K562 (cell line): ENCODE data around the gene WDR31. TPM values are rescaled to one million over a fixed set of nuclear protein-coding genes. Genes with fewer than 3 reads are reported as not detected.
A peak's percentile ranks its signal among the peaks of the same experiment; 100 is the strongest.

Experiments
- BCOR ChIP-seq: fragments of 450-650 bp; IDR thresholded peaks from 2 replicates; pipeline ENCODE4 v1.6.1; 2016
- DIDO1 ChIP-seq: fragments of 450-650 bp; IDR thresholded peaks from 2 replicates; pipeline ENCODE4 v1.6.1; 2016; ENCODE audit warnings: low read depth, missing biosample characterization, missing genetic modification characterization
- JUND ChIP-seq, 2 experiments: IDR thresholded peaks; 2 replicates in 1 of 2; 3 replicates in 1 of 2; pipeline ENCODE4 v1.6.1; 2011; ENCODE audit warnings: borderline replicate concordance in 2 of 2, low read depth in 2 of 2, low read length in 2 of 2, improper control_type of control experiment in 1 of 2, missing biosample characterization in 1 of 2, missing genetic modification characterization in 1 of 2, missing genetic modification reagents in 1 of 2
- KLF1 ChIP-seq: fragments of 450-650 bp; IDR thresholded peaks from 2 replicates; pipeline ENCODE4 v1.6.1; 2016; ENCODE audit warnings: missing genetic modification characterization, missing compliant biosample characterization
- LARP7 ChIP-seq: fragments of 450-650 bp; IDR thresholded peaks from 2 replicates; pipeline ENCODE4 v1.6.1; 2016
- PHB2 ChIP-seq: fragments of 450-650 bp; IDR thresholded peaks from 2 replicates; pipeline ENCODE4 v1.6.1; 2017; ENCODE audit warnings: low read depth
- PHF8 ChIP-seq: fragments of 200-600 bp; sonication (generic); IDR thresholded peaks from 2 replicates; pipeline ENCODE4 v1.6.1; 2012; ENCODE audit warnings: mixed run types, mild to moderate bottlenecking, inconsistent platforms, low read length, moderate library complexity, borderline replicate concordance
- RUNX1 ChIP-seq: sonication (generic); IDR thresholded peaks from 2 replicates; pipeline ENCODE4 v1.6.1; 2016; ENCODE audit warnings: antibody characterized with exemption, low read depth
- TAF7 ChIP-seq: fragments of 450-650 bp; IDR thresholded peaks from 2 replicates; pipeline ENCODE4 v1.6.1; 2016; ENCODE audit warnings: missing genetic modification characterization, missing compliant biosample characterization
- WHSC1 ChIP-seq: IDR thresholded peaks from one replicate; pipeline ENCODE4 v1.6.1; 2012; ENCODE audit warnings: low read length, control low read depth, inconsistent platforms
- ZNF133 ChIP-seq: fragments of 250-450 bp; sonication (Bioruptor Pico); IDR thresholded peaks from 2 replicates; pipeline ENCODE4 v1.4.0; 2020; ENCODE audit warnings: mild to moderate bottlenecking
- ZNF586 ChIP-seq: fragments of 450-650 bp; formaldehyde crosslinking; conservative IDR thresholded peaks from 2 replicates; pipeline ENCODE4 v1.4.0; 2020; ENCODE audit warnings: mild to moderate bottlenecking, moderate library complexity
- polyA plus RNA-seq, 8 experiments: library from polyadenylated mRNA; depleted of rRNA in 4 of 8; stranded (reverse) in 5 of 8; unstranded in 3 of 8; fragments of >200 nt; fragmentation: Nextera tagmentation in 2 of 8; fragmentation: Illumina TruSeq in 1 of 8; extraction: Ambion mirVana in 2 of 8; extraction: Trizol in 1 of 8; gene quantifications; 2 replicates each; pipeline versions ENCODE4 v1.2.1 to v1.2.3, GENCODE V29; 2011 to 2014; ENCODE audit warnings: inconsistent platforms in 1 of 8, missing spikeins in 1 of 8
- total RNA-seq, 7 experiments: library from RNA; depleted of rRNA in 6 of 7; stranded (reverse); fragments of >200 nt in 6 of 7; fragmentation: Illumina TruSeq in 2 of 7; extraction: Trizol in 2 of 7; gene quantifications; 2 replicates each; pipeline versions ENCODE4 v1.2.1 to v1.2.3, GENCODE V29; 2011 to 2021; ENCODE audit warnings: low replicate concordance in 1 of 7
- TF ChIP-seq, protein P1 (sequence below): sonication (generic); formaldehyde crosslinking; IDR thresholded peaks from 2 replicates; pipeline ENCODE4 v1.8.0; 2023; ENCODE audit warnings: missing genetic modification reagents, mild to moderate bottlenecking, borderline replicate concordance
- TF ChIP-seq, protein P2 (sequence below): fragments of 150-350 bp; conservative IDR thresholded peaks from 2 replicates; pipeline ENCODE4 v1.6.1; 2014; ENCODE audit warnings: low read length
- TF ChIP-seq, protein P3 (sequence below): fragments of 250-450 bp; sonication (Bioruptor Pico); IDR thresholded peaks from 2 replicates; pipeline ENCODE4 v1.9.0; 2021; ENCODE audit warnings: mild to moderate bottlenecking, inconsistent platforms

The WDR31 gene
- total and polyA plus RNA-seq, 9 of the 15 experiments (the other 6 are each of a cell fraction or from before 2014, with no cell fraction given) = 0.35 to 1.8 (median 0.95) TPM

- TF ChIP-seq PHF8 (no peak), KLF1 (tag) (0 out of 2 replicates have a peak, but pooled peaks have one; percentile 26), DIDO1 (tag) (no peak), LARP7 (no peak), ZNF133 (CRISPR knock-in tag) (no peak), BCOR (no peak; the same call in 1 of the 2 replicates), WHSC1 (no peak), PHB2 (peak; percentile 73; the same call in 1 of the 2 replicates), JUND (IDR thresholded peaks at IDR 0.05; ENCODE audit: borderline replicate concordance, low read depth, low read length) (peak; percentile 78), JUND (tag; IDR thresholded peaks at IDR 0.05; ENCODE audit: borderline replicate concordance, low read depth, low read length) (no peak; the same call in 2 of the 3 replicates), TAF7 (tag) (no peak), RUNX1 (no peak), ZNF586 (CRISPR knock-in tag) (no peak)
- TF ChIP-seq, protein P1, sequence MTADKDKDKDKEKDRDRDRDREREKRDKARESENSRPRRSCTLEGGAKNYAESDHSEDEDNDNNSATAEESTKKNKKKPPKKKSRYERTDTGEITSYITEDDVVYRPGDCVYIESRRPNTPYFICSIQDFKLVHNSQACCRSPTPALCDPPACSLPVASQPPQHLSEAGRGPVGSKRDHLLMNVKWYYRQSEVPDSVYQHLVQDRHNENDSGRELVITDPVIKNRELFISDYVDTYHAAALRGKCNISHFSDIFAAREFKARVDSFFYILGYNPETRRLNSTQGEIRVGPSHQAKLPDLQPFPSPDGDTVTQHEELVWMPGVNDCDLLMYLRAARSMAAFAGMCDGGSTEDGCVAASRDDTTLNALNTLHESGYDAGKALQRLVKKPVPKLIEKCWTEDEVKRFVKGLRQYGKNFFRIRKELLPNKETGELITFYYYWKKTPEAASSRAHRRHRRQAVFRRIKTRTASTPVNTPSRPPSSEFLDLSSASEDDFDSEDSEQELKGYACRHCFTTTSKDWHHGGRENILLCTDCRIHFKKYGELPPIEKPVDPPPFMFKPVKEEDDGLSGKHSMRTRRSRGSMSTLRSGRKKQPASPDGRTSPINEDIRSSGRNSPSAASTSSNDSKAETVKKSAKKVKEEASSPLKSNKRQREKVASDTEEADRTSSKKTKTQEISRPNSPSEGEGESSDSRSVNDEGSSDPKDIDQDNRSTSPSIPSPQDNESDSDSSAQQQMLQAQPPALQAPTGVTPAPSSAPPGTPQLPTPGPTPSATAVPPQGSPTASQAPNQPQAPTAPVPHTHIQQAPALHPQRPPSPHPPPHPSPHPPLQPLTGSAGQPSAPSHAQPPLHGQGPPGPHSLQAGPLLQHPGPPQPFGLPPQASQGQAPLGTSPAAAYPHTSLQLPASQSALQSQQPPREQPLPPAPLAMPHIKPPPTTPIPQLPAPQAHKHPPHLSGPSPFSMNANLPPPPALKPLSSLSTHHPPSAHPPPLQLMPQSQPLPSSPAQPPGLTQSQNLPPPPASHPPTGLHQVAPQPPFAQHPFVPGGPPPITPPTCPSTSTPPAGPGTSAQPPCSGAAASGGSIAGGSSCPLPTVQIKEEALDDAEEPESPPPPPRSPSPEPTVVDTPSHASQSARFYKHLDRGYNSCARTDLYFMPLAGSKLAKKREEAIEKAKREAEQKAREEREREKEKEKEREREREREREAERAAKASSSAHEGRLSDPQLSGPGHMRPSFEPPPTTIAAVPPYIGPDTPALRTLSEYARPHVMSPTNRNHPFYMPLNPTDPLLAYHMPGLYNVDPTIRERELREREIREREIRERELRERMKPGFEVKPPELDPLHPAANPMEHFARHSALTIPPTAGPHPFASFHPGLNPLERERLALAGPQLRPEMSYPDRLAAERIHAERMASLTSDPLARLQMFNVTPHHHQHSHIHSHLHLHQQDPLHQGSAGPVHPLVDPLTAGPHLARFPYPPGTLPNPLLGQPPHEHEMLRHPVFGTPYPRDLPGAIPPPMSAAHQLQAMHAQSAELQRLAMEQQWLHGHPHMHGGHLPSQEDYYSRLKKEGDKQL (CRISPR knock-in tag) = no peak
- TF ChIP-seq, protein P2, sequence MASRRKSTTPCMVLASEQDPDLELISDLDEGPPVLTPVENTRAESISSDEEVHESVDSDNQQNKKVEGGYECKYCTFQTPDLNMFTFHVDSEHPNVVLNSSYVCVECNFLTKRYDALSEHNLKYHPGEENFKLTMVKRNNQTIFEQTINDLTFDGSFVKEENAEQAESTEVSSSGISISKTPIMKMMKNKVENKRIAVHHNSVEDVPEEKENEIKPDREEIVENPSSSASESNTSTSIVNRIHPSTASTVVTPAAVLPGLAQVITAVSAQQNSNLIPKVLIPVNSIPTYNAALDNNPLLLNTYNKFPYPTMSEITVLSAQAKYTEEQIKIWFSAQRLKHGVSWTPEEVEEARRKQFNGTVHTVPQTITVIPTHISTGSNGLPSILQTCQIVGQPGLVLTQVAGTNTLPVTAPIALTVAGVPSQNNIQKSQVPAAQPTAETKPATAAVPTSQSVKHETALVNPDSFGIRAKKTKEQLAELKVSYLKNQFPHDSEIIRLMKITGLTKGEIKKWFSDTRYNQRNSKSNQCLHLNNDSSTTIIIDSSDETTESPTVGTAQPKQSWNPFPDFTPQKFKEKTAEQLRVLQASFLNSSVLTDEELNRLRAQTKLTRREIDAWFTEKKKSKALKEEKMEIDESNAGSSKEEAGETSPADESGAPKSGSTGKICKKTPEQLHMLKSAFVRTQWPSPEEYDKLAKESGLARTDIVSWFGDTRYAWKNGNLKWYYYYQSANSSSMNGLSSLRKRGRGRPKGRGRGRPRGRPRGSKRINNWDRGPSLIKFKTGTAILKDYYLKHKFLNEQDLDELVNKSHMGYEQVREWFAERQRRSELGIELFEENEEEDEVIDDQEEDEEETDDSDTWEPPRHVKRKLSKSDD = no peak
- TF ChIP-seq, protein P3, sequence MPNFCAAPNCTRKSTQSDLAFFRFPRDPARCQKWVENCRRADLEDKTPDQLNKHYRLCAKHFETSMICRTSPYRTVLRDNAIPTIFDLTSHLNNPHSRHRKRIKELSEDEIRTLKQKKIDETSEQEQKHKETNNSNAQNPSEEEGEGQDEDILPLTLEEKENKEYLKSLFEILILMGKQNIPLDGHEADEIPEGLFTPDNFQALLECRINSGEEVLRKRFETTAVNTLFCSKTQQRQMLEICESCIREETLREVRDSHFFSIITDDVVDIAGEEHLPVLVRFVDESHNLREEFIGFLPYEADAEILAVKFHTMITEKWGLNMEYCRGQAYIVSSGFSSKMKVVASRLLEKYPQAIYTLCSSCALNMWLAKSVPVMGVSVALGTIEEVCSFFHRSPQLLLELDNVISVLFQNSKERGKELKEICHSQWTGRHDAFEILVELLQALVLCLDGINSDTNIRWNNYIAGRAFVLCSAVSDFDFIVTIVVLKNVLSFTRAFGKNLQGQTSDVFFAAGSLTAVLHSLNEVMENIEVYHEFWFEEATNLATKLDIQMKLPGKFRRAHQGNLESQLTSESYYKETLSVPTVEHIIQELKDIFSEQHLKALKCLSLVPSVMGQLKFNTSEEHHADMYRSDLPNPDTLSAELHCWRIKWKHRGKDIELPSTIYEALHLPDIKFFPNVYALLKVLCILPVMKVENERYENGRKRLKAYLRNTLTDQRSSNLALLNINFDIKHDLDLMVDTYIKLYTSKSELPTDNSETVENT (CRISPR knock-in tag) = no peak
Observed at GRCh38 chr9:113368982-113369854, 29.1 kb upstream of the WDR31 start (continued).
